Stimulated activated CD4-positive, alpha-beta T cell treated with anti-CD3 and anti-CD28 coated beads, Interleukin-15, amount 100 ng/mL, for 24 hours (primary cell): ENCODE measurements around the gene NAPG.
"Not testable (repeated sequence)": the region's sequence is repeated elsewhere in the genome, so short reads cannot be mapped to it uniquely, and the experiment has no call there.

Source experiments
- DNase-seq: peaks from one replicate; pipeline ENCODE4 v3.0.0-alpha.2; 2020

NAPG gene

GRCh38 chr18:10515456-10515855 lies 10.4 kb upstream of the NAPG start:
- no peak for DNase-seq

- DNase-seq: no peak
Observed at GRCh38 chr18:10516078-10516477, 9.7 kb upstream of the NAPG start.

GRCh38 chr18:10518595-10519255 lies 7.1 kb upstream of the NAPG start:
- DNase-seq: no peak

GRCh38 chr18:10519366-10519765 lies 6.5 kb upstream of the NAPG start:
- DNase-seq: no peak

- peak; percentile 73 for DNase-seq
Observed at GRCh38 chr18:10519999-10520935, 5.6 kb upstream of the NAPG start.

- no peak for DNase-seq
Observed at GRCh38 chr18:10521566-10521965, 4.3 kb upstream of the NAPG start.

- DNase-seq: no peak
Observed at GRCh38 chr18:10522574-10522973, 3.3 kb upstream of the NAPG start.

DNA sequence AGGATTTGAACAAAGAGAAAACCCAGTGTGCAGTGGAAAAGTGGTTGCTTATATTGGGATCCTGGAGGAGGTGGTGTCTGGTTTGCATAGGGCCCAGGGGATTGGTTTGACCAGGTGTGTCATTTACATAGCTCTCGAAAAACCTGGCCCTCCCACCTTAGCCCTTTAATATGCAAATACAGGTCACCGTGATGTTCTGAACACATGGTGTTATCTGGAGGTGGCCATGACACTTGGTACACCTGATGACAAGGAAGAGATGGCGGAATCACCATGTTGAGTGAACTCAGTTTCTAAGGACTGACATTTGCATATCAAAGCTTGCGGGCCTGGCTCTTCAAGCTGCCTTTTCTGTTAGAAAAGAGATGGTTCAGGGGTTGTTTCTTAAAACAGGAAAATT lies 2.3 kb upstream of the NAPG start:
- no peak for DNase-seq

GRCh38 chr18:10524507-10525370 lies 1.1 kb upstream of the NAPG start:
- DNase-seq: no peak

- no peak for DNase-seq
Observed at GRCh38 chr18:10525371-10525691, 496 bp upstream of the NAPG start.

- DNase-seq: no peak
Observed at GRCh38 chr18:10526561-10526949, 728 bp downstream of the NAPG start.

- no peak for DNase-seq
Observed at GRCh38 chr18:10528439-10528838, 2.6 kb downstream of the NAPG start.

GRCh38 chr18:10530002-10530401 lies 4.2 kb downstream of the NAPG start:
- DNase-seq: no peak

DNA sequence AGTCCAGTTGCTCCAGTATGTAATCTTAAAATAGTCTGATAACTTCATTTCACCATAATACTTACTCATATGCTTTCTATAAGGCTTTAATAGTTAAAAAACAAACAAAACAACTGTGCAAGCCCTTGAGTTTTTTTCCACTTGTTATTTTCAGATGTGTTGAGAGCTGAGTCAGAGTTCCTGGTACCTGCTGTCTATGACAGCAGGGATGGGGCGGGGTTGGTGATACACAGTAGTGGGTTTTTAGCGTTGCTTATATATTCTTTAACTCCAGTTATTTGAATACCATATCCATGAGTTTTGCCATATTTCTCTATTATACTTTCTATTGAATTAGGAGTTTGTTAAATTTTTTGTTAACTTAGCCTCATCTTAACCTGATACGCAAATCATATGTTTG lies 5.0 kb downstream of the NAPG start:
- peak; percentile 58 for DNase-seq

- no peak for DNase-seq
Observed at GRCh38 chr18:10533111-10533510, 7.3 kb downstream of the NAPG start.

DNA sequence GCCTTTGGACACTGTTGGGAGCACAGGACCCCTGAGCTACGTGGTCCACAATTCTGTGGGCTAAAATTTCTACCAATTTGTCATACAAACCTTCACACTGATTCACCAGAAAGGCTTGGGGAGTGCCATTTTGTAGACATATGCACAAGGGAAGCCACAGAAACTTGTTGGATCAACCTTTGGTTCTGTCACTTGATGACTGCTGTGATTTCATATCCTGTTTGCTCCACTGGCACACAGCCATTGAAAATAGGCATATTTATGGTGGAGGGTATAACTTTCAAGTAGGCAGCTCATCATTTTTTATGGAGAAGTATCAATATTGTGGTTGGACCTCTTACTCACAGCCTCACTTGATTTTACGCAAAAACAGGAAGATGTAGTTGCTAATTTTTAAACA lies 10.5 kb downstream of the NAPG start:
- DNase-seq: no peak

DNA sequence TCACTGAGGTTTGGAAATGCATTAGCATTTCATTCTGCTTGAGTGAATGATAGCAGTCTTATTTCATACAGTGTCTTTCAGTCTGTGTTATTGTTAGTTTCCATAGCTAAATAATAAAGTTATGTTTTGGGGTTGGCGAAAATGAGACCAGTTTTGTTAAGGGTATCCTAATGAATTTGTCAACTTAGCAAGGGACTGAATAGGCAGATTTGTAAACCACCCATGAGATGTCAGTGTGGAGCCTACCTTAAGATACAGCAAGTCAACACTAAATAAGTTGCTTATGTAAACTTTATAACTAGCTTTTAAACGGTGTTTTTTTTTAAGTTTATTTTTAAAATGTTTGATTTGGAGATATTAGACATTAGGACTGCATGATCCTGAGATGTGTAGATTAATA lies 11.9 kb downstream of the NAPG start:
- DNase-seq: no peak

- DNase-seq: not testable (repeated sequence)
Observed at GRCh38 chr18:10539124-10539523, 13.3 kb downstream of the NAPG start.

DNA sequence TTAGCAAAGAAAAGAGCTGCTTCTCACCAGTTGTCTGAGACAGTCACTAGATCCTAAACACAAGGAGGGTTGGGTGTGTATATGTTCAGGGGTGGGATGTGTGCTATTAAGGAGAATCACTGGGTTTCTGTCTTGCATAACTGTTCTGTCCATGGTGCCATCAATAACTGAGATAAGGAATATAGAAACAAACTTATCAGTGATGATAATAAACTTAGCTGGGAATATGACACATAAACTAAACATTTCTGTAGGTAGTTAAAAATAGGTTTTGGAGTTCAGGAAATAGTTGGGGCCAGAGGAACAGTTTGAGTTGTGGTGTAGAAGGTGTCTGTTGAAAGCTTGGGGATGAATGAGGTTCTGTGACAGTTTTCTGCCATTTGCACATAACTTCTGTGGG lies 17.4 kb downstream of the NAPG start:
- DNase-seq: no peak

DNA sequence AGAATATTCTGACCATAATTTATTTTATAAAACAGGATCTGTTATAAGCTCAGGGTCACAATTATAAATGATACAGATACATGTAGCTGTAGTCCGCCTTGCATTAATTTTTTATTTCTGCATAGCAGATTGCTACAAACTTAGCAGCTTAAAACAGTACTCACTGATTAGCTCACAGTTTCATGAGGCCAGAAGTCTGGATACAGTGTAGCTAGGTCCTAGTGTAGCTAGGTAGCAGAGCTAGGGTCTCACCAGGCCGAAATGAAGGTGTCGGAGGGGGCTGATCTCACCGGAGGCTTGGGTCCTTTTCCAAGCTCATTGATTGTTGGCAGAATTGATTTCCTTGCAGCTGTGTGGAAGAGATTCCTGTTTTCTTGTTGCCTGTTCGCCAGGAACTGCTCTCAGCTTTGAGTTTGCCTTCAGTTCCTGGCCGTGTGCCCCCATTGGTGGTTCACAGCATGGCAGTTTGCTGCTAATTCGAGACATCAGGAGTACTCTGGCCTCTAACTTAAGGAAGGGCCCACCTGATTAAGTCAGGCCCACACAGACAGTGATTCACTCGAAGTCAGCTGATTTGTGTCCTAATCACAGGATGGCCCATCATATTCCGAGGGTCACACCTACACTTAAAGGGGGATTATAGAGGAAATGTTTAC lies 18.4 kb downstream of the NAPG start:
- no peak for DNase-seq

DNA sequence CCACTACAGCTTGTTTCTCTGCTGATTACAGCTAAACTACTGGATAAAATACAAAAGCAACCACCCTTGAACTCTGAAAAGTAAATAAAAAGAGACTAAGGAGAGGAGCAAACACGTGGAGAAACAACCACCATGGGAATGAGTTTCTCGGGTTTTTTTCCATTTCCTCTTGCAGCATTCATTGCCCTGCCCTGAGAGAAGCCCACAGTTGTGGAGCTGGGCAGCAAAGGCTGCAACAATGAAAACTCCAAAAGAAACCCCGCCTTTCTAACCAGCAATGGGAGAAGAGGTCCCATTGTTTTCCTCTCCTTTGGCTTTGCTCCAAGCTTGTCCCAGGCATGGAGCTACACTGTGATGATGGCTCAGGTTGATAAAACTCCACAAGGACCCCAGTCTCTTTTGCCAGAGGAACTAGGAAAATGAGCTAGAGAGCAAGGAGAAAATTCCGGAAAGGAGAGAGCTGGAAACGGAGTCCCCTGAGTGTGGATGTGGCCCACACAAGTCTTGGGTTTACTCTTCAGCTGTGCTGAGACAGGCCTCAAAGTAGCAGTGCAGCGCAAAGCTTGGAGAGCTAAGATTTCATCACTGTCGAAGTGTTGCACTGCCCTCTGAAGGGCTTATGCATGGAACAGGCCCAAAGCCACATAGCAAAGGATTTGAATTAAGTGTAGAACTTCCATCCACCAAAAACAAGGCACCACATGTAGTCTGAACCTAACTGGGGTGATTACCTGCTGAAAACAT lies 20.9 kb downstream of the NAPG start:
- no peak for DNase-seq

DNA sequence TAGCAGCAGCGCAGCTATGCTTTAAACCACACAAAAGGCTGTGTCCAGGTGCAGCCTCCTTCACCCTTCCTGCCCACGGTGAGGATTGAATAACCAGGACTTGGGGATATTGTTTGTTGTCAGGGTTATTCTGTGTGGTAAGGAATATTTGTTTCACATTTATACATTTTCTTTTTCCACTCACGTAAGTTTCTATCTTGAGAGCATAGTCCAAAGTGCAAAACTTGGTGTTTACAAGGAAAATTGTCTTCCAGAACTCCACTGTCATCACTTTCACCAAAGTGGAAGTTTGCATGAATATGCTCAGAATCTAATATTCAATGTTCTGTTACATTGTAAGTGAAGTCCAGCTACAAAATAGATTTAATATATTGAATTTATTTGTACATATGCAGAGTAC lies 26.4 kb downstream of the NAPG start:
- no peak for DNase-seq
